Central memory CD4-positive, alpha-beta T cell (primary cell): ENCODE data around the gene CARM1.
"Not testable (repeated sequence)": the region's sequence is repeated elsewhere in the genome, so short reads cannot be mapped to it uniquely, and the experiment has no call there.

ENCODE experiments used
- DNase-seq: peaks from one replicate; pipeline ENCODE4 v3.0.0; 2022

Gene CARM1

DNA sequence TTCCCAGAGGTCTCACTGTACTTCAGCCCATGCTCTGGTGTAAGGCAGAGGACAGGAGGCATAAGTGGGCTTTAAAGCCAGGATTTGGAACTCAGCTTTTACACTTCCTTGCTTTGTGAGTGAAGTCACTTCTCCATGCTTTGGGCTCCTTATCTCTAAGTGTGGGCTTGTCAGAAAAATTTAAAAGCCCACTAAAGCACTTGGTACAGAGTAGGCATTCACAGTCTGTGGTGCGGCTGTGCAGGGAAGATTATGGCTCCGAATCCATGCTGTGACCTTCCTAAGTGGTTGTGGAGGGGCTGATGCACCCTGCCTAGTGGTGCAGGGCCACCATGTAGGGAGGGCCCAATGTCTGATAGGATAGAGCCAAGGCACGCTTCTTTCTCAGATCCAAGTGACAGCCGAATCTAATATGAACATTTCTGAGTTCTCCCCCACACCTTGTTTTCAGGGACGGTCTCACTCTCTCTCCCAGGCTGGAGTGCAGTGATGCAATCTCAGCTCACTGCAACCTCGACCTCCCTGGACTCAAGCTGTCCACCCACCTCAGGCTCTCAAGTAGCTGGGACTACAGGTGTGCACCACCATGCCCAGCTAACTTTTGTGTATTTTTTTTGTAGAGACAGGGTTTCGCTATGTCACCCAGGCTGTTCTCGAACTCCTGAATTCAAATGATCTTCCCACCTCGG, 64.2 kb downstream of the CARM1 start:
- DNase-seq: no peak

GRCh38 chr19:10936661-10937084, 65.3 kb downstream of the CARM1 start:
- DNase-seq: peak; percentile 50

- DNase-seq: not testable (repeated sequence)
These were observed 70.3 kb downstream of the CARM1 start for GRCh38 chr19:10941649-10942048.

DNA sequence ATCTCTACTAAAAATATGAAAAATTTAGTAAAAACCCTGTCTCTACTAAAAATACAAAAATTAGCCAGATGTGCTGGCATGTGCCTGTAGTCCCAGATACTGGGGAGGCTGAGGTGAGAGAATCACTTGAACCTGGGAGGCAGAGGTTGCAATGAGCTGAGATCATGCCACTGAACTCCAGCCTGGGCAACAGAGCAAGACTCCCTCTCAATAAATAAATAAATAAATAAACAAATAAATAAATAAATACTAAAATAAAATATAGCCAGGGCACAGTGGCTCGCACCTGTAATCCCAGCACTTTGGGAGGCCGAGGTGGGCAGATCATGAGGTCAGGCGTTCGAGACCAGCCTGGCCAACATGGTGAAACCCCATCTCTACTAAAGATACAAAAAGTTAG, 72.1 kb downstream of the CARM1 start:
- not testable (repeated sequence) for DNase-seq

GRCh38 chr19:10945264-10945663, 73.9 kb downstream of the CARM1 start:
- no peak for DNase-seq

DNA sequence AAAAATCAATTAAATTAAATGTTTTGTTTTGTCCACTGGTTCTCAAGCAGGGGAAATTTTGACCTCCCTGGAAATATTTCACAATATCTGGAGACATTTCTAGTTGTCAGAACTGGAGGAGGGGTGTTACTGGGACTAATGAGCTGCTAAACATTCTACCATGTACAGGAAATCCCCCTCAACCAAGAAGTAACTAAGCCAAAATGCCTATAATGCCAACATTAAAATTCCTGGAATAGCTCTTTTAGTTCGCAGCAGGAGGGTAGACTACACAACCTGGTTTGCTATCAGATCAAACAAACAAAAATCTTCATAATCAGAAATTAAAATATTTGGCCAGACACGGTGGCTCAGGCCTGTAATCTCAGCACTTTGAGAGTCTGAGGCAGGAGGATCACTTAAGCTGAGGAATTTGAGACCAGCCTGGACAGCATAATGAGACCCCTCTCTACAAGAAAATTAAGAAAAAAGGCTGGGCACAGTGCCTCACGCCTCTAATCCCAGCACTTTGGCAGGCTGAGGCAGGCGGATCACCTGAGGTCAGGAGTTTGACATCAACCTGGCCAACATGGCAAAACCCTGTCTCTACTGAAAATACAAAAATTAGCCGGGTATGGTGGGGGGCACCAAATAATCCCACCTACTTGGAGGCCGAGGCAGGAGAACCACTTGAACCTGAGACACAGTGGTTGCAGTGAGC, 75.8 kb downstream of the CARM1 start:
- no peak for DNase-seq

DNA sequence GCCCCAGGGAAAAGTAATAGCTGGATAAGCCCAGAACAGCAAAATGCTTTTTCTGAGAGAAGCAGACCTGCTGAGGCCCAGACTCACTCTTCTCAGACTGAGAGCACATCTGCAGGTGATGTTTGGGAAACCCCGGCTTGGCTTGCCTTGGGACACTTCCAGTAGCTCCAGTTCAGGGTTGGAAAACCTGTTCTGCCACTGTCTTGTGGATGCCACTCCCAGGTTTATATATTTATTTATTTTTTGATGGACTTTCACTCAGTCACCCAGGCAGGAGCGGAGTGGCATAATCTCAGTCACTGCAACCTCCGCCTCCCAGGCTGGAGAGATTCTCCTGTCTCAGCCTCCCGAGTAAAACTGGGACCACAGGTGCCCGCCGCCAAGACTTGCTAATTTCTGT, 81.5 kb downstream of the CARM1 start:
- no peak for DNase-seq

DNA sequence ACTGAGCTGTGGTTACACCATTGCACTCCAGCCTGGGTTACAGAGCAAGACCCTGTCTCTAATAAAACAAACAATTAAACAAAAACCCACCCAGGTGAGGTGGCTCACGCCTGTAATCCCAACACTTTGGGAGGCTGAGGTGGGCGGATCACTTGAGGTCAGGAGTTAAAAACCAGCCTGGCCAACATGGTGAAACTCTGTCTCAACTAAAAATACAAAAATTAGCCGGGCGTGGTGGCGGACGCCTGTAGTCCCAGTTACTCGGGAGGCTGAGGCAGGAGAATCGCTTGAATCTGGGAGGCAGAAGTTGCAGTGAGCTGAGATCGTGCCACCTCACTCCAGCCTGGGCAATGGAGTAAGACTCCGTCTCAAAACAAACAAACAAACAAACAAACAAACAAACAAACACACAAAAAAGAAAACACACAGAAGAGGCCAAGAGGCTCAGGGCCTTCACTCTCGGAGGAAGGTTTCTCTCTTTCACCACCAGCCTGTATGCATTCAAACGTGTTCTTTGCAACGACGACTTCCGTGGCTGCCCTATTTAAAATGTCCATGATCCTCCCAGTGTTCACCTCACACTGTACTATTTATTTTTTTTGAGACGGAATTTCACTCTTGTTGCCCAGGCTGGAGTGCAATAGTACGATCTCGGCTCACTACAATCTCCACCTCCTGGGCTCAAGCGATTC, 88.1 kb downstream of the CARM1 start:
- DNase-seq: not testable (repeated sequence)

DNA sequence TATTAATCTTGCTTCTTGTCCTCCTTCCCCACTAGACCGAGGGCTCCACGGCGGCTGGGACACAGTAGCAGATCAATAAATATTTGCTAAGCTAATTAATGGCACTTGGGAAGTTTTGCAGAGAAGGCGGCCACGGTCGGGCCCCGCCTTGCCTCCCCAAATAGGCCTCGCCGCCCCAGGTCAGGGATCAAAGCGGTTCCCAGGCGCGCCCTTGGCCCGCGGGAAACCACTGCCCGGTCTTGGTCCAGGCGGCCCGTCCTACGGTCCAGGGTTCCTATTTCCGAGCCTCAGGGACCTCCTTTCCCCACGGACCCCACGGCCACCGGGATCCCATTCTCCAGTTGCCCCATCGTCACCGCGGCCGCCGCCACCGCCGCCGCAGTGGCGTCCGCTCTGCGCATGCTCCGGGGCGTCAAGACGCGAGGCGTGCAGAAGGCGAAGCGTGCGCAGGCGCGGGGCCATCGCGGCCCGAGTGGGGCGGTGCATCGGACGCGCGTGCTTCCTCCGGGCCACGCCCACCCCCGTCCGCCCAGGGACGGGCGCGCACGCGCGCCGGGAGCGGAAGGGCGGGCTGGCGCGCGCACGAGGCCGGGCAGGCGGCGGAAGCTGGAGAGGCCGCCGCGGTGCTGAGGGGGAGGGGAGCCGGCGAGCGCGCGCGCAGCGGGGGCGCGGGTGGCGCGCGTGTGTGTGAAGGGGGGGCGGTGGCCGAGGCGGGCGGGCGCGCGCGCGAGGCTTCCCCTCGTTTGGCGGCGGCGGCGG, 89.1 kb downstream of the CARM1 start, which contains the start of gene SMARCA4:
TSS of gene SMARCA4 (plus strand) at position 717 of the 759 bp plus-strand sequence. CDS start 23,122 bp downstream, outside the sequence.
- DNase-seq: peak; percentile 99

- peak; percentile 17 for DNase-seq
These were observed 89.9 kb downstream of the CARM1 start for GRCh38 chr19:10961073-10961860.

DNA sequence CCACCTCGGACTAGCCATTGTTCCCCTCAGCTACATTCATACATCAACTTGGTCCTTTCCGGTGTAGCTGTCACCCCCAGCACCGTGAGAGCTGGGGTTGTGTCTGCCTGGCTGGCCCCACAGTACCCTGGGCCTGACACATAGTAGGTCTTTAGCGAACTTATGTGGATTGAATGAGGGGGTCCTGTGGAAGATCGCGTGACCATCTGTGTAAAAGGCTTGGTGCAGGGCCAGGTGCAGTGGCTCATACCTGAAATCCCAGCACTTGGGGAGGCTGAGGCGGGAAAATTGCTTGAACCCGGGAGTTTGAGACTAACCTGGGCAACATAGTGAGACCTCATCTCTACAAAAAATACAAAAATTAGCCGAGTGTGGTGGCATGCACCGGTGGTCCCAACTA, 91.5 kb downstream of the CARM1 start:
- no peak for DNase-seq

DNA sequence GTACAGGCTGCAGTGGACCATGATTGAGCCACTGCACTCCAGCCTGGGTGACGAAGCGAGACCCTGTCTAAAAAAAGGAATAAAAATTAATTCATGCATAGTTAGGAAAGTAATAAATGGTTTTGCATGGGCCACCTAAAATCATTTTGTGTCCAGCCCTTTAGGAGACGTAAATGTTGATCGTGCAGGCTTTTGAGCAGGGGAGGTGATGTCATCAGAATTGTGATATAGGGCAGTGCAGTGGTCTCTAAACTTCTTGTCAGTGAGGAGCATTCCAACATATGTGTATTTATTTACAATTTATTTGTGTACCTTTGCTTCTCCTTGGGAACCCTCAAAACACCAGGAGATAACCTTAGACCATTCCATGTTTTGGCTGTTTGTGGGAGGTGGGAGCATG, 92.5 kb downstream of the CARM1 start:
- no peak for DNase-seq

- DNase-seq: no peak
These were observed 93.5 kb downstream of the CARM1 start for GRCh38 chr19:10964903-10965302.

DNA sequence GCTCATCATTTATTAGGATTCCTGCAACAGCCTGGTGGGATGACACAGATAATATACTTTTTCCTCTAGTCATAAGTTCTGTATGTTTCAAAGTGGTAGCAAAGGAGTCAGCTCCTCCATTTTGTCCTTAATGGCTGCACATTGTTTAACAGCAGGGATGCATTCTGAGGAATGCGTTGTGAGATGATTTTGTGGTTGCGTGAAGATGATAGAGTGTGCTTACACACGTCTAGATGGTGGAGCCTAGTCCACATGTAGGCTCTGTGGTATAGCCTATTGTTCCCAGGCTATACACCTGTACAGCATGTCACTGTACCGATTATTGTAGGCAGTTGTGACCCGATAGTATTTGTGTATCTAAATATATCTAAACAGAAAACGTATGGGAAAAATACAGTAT, 94.0 kb downstream of the CARM1 start:
- DNase-seq: no peak

GRCh38 chr19:10966809-10967208, 95.5 kb downstream of the CARM1 start:
- no peak for DNase-seq

- no peak for DNase-seq
These were observed 97.3 kb downstream of the CARM1 start for GRCh38 chr19:10968527-10969135.

DNA sequence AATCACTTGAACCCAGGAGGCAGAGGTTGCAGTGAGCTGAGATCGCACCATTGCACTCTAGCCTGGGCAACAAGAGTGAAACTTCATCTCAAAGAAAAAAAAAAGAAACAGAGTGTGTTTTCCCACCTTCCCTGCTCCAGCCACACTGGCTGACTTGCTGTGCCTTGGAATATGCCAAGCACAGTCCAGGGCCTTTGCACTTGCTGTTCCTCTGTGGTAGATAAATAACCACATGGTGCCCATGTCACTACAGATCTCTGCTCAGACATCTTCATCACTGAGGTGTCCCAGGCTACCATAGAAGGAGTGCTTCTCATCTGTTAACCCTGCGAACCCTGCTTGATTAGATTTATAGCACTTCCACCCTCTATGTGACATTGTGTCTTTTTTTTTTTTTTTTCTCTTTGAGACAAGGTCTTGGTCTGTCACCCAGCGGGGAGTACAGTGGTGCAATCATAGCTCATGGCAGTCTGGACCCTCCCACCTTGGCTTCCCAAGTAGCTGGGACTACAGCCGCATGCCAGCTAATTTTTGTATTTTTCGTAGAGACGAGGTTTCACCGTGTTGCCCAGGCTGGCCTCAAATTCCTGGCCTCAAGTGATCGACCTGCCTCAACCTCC, 99.9 kb downstream of the CARM1 start:
- DNase-seq: no peak
